SU-DHL-6 (cell line): ENCODE results near the gene ZBTB11.

Experiments used
- CTCF ChIP-seq: fragments of 200-600 bp; sonication (generic); IDR thresholded peaks from one replicate; pipeline ENCODE4 v1.5.1; 2017; ENCODE audit warnings: antibody characterized with exemption, mild to moderate bottlenecking, low read length, moderate library complexity; ENCODE audit not compliant: insufficient read depth, poor library complexity, severe bottlenecking
- EZH2phosphoT487 ChIP-seq: fragments of 200-600 bp; sonication (generic), shearing (Covaris generic); conservative IDR thresholded peaks from 2 replicates; pipeline ENCODE4 v1.6.1; 2018; ENCODE audit warnings: mild to moderate bottlenecking, antibody characterized with exemption, low read length, moderate library complexity, mixed read lengths

GRCh38 chr3:101629219-101629618, 47.7 kb downstream of the ZBTB11 start:
- TF ChIP-seq CTCF = no peak
- no peak for TF ChIP-seq EZH2phosphoT487
